ENCODE measurements around the gene POLRMT. TPM values are rescaled to one million over a fixed set of nuclear protein-coding genes. Genes with fewer than 3 reads are reported as not detected.

Gene POLRMT
- total and polyA plus RNA-seq, 12 donors = 26.3 to 371 (median 43.8) TPM

DNA sequence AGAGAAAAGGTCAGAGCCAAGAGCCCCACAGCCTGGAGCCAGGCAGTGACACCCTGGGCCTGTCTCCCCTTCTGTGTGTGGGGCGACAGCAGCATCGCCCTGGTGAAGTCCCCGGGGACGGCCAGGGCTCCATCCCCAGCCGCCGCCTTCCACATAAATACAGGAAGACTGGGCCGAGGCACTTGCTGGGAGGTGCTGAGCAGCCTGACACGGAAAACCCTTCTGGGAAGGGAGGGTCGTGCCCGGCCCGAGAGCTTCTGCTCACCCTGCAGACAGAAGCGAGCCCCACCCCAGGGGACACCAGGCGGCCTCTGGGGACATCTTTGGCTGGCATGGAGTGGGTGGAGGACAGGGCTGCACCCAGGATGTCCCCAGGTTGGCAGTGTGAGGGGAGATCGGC lies 11.5 kb upstream of the POLRMT start:
- TF ChIP-seq, protein P1, sequence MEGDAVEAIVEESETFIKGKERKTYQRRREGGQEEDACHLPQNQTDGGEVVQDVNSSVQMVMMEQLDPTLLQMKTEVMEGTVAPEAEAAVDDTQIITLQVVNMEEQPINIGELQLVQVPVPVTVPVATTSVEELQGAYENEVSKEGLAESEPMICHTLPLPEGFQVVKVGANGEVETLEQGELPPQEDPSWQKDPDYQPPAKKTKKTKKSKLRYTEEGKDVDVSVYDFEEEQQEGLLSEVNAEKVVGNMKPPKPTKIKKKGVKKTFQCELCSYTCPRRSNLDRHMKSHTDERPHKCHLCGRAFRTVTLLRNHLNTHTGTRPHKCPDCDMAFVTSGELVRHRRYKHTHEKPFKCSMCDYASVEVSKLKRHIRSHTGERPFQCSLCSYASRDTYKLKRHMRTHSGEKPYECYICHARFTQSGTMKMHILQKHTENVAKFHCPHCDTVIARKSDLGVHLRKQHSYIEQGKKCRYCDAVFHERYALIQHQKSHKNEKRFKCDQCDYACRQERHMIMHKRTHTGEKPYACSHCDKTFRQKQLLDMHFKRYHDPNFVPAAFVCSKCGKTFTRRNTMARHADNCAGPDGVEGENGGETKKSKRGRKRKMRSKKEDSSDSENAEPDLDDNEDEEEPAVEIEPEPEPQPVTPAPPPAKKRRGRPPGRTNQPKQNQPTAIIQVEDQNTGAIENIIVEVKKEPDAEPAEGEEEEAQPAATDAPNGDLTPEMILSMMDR (IDR thresholded peaks at IDR 0.05) = no peak
- TF ChIP-seq POLR2A (IDR thresholded peaks at IDR 0.05) = no peak
- Histone ChIP-seq H3K4me1 (replicated peaks in 1 of 2) (no peaks in the 10 kb centered on the region), H3K27ac (no peak overlapping the region), H3K9me3 (replicated peaks in 1 of 3) (no peaks in the 10 kb centered on the region), H3K27me3 (no peaks in the 10 kb centered on the region), H3K36me3 (replicated peaks in 1 of 2) (peaks cover 0 to 35% of the 10 kb centered on the region in 2 donors), H3K4me3 (no peak overlapping the region)
- WGBS, 4 donors = 80 to 92% (median 85%) methylated on average over 1 to 14 of the region's 14 CpGs
- intact Hi-C loops (cut with DNase I) = no loop called here
- DNase-seq = no peak

DNA sequence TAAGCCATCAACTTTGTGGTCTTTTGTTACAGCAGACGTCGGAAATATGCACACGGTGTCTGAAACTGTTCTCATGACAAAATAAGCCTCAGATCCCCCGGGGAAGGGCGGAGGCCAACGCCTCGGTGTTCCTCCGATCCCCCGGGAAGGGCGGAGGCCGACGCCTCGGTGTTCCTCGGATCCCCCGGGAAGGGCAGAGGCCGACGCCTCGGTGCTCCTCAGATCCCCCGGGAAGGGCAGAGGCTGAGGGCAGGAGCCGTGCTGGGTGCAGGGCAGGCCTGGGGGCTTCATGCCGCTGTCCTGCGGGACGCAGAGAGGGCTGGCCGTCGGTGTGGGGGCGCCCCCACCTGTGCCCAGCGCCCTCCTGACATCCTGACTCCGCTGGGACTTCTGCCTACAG lies 11.0 kb upstream of the POLRMT start:
- intact Hi-C loops (cut with DNase I) = no loop called here
- Histone ChIP-seq H3K36me3 (replicated peaks in 1 of 2) (peaks cover 0 to 32% of the 10 kb centered on the region in 2 donors), H3K4me3 (no peak overlapping the region), H3K9me3 (replicated peaks in 1 of 3) (no peaks in the 10 kb centered on the region), H3K4me1 (replicated peaks in 1 of 2) (peaks cover under 1 to 1% of the 10 kb centered on the region in 2 donors), H3K27me3 (no peaks in the 10 kb centered on the region), H3K27ac (no peak overlapping the region)
- TF ChIP-seq, protein P1 (IDR thresholded peaks at IDR 0.05) = no peak
- no peak for TF ChIP-seq POLR2A (IDR thresholded peaks at IDR 0.05)
- DNase-seq = no peak
- WGBS, 4 donors = 79 to 100% (median 89%) methylated on average over 1 to 28 of the region's 28 CpGs

DNA sequence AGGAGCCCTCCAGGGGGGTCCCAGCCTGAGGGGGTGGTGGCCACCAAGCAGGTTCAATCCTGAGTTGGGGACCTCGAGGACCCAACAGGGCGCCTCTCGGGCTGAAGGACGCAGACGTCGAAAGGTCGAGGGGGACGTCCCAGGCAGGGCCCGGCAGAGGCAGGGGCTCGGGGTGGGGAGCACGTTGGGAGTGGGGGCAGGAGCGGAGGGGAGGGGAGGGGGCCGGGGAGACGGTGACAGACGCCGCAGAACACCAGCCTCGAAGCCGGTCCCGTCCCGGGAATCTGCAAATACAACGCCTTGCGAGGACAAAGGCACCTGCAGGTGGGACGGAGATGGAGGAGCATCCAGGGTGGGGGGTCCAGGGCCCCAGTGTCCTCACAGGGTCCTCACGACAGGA lies 10.4 kb upstream of the POLRMT start:
- no peaks in the 10 kb centered on the region for H3K9me3 ChIP-seq (replicated peaks in 1 of 3)

DNA sequence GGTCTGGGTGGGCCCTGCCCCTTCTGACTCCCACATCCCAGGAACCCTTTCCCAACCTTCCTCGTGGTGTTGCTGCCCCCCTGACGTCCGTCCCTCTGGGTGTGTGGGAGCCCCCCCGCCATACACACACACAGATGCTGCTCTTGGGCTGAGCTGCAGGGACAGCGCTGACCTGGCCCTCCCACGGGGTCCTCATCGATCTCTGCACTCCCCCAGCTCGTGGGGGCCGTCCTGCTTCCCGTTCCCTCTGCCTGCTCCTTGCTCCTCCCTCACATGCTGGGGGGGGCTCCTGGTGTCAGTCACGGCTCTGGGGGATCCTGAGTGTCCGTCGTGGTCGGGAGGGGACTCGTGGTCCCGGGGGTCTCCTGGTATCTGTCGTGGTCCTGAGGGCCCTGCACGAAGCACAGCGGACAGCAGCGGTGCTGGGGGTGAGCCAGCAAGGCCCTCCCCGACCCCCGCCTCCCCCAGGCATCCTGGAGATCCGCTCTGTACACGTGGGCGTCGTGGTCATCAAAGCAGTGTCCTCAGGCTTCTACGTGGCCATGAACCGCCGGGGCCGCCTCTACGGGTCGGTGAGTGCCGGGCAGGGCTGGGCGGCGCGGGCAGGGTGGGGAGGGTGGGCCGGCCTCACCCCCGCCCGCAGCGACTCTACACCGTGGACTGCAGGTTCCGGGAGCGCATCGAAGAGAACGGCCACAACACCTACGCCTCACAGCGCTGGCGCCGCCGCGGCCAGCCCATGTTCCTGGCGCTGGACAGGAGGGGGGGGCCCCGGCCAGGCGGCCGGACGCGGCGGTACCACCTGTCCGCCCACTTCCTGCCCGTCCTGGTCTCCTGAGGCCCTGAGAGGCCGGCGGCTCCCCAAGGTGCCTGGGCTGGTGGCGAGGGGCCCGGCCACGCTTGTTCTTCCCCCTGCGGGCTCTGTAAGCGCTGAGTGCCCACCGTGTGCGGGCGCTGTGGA lies 9.7 kb upstream of the POLRMT start:
- no peak for TF ChIP-seq POLR2A (IDR thresholded peaks at IDR 0.05)
- TF ChIP-seq, protein P1 (IDR thresholded peaks at IDR 0.05) = no peak
- Histone ChIP-seq H3K9me3 (replicated peaks in 1 of 3) (no peaks in the 10 kb centered on the region), H3K27me3 (no peaks in the 10 kb centered on the region), H3K36me3 (replicated peaks in 1 of 2) (peaks cover 0 to 19% of the 10 kb centered on the region in 2 donors), H3K4me1 (replicated peaks in 1 of 2) (peaks cover 5 to 7% of the 10 kb centered on the region in 2 donors), H3K4me3 (no peak overlapping the region), H3K27ac (no peak overlapping the region)
- DNase-seq = peak in 1 of 7 donors; percentile 52
- WGBS, 4 donors = 58 to 79% (median 78%) methylated on average over 18 to 69 of the region's 70 CpGs
- intact Hi-C loops (cut with DNase I) = no loop called here

More for the DNA sequence above, 10.4 kb upstream of the POLRMT start:
- TF ChIP-seq POLR2A (IDR thresholded peaks at IDR 0.05) = no peak
- TF ChIP-seq, protein P1 (IDR thresholded peaks at IDR 0.05) = no peak
- DNase-seq = no peak
- 85 to 90% (median 87%) methylated on average over 18 to 24 of the region's 24 CpGs for WGBS, 4 donors
- H3K4me3 ChIP-seq = no peak overlapping the region
- no peaks in the 10 kb centered on the region for H3K27me3 ChIP-seq
- H3K27ac ChIP-seq = no peak overlapping the region
- intact Hi-C loops (cut with DNase I) = no loop called here
- peaks cover 5 to 7% of the 10 kb centered on the region in 2 donors for H3K4me1 ChIP-seq (replicated peaks in 1 of 2)
- H3K36me3 ChIP-seq (replicated peaks in 1 of 2) = peaks cover 0 to 26% of the 10 kb centered on the region in 2 donors

Measured in adrenal gland (tissue), 12 donors.